ENCODE results near the gene LRIG1.

Gene LRIG1

GRCh38 chr3:66504850-66505641, 4.2 kb upstream of the LRIG1 start:
- DNase-seq: no peak

GRCh38 chr3:66502981-66503380, 2.2 kb upstream of the LRIG1 start:
- DNase-seq: no peak

- no peak for DNase-seq
These were observed 1.5 kb upstream of the LRIG1 start for GRCh38 chr3:66502245-66502874.

- DNase-seq: no peak
These were observed 842 bp upstream of the LRIG1 start for GRCh38 chr3:66501483-66502244.

- peak; percentile 23 for DNase-seq
These were observed 794 bp downstream of the LRIG1 start for GRCh38 chr3:66499881-66500575.

GRCh38 chr3:66498687-66499621, 1.9 kb downstream of the LRIG1 start:
- no peak for DNase-seq

- no peak for DNase-seq
These were observed 2.7 kb downstream of the LRIG1 start for GRCh38 chr3:66497985-66498671.

- DNase-seq: no peak
These were observed 3.4 kb downstream of the LRIG1 start for GRCh38 chr3:66497288-66497984.

- DNase-seq: no peak
These were observed 4.1 kb downstream of the LRIG1 start for GRCh38 chr3:66496746-66497145.

GRCh38 chr3:66496301-66496700, 4.5 kb downstream of the LRIG1 start:
- no peak for DNase-seq

GRCh38 chr3:66495668-66496045, 5.2 kb downstream of the LRIG1 start:
- no peak for DNase-seq

- DNase-seq: no peak
These were observed 5.7 kb downstream of the LRIG1 start for GRCh38 chr3:66494959-66495667.

- DNase-seq: no peak
These were observed 7.2 kb downstream of the LRIG1 start for GRCh38 chr3:66493458-66494099.

- DNase-seq: no peak
These were observed 8.2 kb downstream of the LRIG1 start for GRCh38 chr3:66492672-66493071.

GRCh38 chr3:66492071-66492470, 8.8 kb downstream of the LRIG1 start:
- no peak for DNase-seq

GRCh38 chr3:66490984-66491383, 9.8 kb downstream of the LRIG1 start:
- no peak for DNase-seq

GRCh38 chr3:66490214-66490613, 10.6 kb downstream of the LRIG1 start:
- DNase-seq: no peak

- no peak for DNase-seq
These were observed 11.2 kb downstream of the LRIG1 start for GRCh38 chr3:66489581-66489980.

- DNase-seq: no peak
These were observed 11.7 kb downstream of the LRIG1 start for GRCh38 chr3:66489115-66489514.

GRCh38 chr3:66488492-66488891, 12.3 kb downstream of the LRIG1 start:
- DNase-seq: no peak

Measured in activated T-cell treated with anti-CD3 and anti-CD28 coated beads for 4 hours (primary cell).